ENCODE results near the gene ZCWPW1. TPM values are rescaled to one million over a fixed set of nuclear protein-coding genes. Genes with fewer than 3 reads are reported as not detected.
"Not testable (repeated sequence)": the region's sequence is repeated elsewhere in the genome, so short reads cannot be mapped to it uniquely, and the experiment has no call there.

The ZCWPW1 gene
- total RNA-seq, 1 donor from 2014 or later = 5.0 TPM

- Mint-ChIP-seq H3K27ac (ENCODE audit: unreplicated experiment) (no peak overlapping the region), H3K4me1 (ENCODE audit: unreplicated experiment) (peaks cover 3% of the 10 kb centered on the region), H3K4me3 (ENCODE audit: unreplicated experiment) (no peak overlapping the region), H3K36me3 (ENCODE audit: unreplicated experiment) (no peaks in the 10 kb centered on the region), H3K27me3 (ENCODE audit: unreplicated experiment) (no peaks in the 10 kb centered on the region), H3K9me3 (ENCODE audit: unreplicated experiment) (no peaks in the 10 kb centered on the region)
- TF ChIP-seq, protein P1, sequence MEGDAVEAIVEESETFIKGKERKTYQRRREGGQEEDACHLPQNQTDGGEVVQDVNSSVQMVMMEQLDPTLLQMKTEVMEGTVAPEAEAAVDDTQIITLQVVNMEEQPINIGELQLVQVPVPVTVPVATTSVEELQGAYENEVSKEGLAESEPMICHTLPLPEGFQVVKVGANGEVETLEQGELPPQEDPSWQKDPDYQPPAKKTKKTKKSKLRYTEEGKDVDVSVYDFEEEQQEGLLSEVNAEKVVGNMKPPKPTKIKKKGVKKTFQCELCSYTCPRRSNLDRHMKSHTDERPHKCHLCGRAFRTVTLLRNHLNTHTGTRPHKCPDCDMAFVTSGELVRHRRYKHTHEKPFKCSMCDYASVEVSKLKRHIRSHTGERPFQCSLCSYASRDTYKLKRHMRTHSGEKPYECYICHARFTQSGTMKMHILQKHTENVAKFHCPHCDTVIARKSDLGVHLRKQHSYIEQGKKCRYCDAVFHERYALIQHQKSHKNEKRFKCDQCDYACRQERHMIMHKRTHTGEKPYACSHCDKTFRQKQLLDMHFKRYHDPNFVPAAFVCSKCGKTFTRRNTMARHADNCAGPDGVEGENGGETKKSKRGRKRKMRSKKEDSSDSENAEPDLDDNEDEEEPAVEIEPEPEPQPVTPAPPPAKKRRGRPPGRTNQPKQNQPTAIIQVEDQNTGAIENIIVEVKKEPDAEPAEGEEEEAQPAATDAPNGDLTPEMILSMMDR (IDR thresholded peaks at IDR 0.05) = no peak
- no peak for DNase-seq (ENCODE audit: extremely low spot score, unreplicated experiment)
Observed at GRCh38 chr7:100452513-100452912, 24.0 kb upstream of the ZCWPW1 start.

GRCh38 chr7:100449190-100449795 lies 20.8 kb upstream of the ZCWPW1 start:
- no peaks in the 10 kb centered on the region for H3K27me3 Mint-ChIP-seq (ENCODE audit: unreplicated experiment)
- H3K9me3 Mint-ChIP-seq (ENCODE audit: unreplicated experiment) = no peaks in the 10 kb centered on the region
- H3K4me1 Mint-ChIP-seq (ENCODE audit: unreplicated experiment) = peaks cover 7% of the 10 kb centered on the region
- no peak overlapping the region for H3K4me3 Mint-ChIP-seq (ENCODE audit: unreplicated experiment)
- no peak overlapping the region for H3K27ac Mint-ChIP-seq (ENCODE audit: unreplicated experiment)
- TF ChIP-seq, protein P1 (IDR thresholded peaks at IDR 0.05) = no peak
- no peak for DNase-seq (ENCODE audit: extremely low spot score, unreplicated experiment)
- no peaks in the 10 kb centered on the region for H3K36me3 Mint-ChIP-seq (ENCODE audit: unreplicated experiment)

DNA sequence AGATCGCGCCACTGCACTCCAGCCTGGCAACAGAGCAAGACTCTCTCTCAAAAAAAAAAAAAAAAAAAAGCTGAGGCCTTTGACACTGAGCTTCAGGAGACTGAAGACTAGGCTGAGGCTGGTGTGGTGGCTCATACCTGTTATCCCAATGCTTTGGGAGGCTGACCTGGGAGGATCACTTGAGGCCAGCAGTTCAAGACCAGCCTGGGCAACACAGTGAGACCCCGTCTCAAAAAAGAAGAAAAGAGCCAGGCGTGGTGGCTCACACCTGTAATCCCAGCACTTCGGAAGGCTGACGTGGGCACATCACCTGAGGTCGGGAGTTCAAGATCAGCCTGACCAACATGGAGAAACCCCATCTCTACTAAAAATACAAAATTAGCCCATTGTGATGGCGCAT lies 18.9 kb upstream of the ZCWPW1 start:
- not testable (repeated sequence) for H3K27me3 Mint-ChIP-seq (ENCODE audit: unreplicated experiment); H3K27ac Mint-ChIP-seq (ENCODE audit: unreplicated experiment); H3K9me3 Mint-ChIP-seq (ENCODE audit: unreplicated experiment); H3K36me3 Mint-ChIP-seq (ENCODE audit: unreplicated experiment); H3K4me1 Mint-ChIP-seq (ENCODE audit: unreplicated experiment); H3K4me3 Mint-ChIP-seq (ENCODE audit: unreplicated experiment); DNase-seq (ENCODE audit: extremely low spot score, unreplicated experiment)

GRCh38 chr7:100446040-100446439 lies 17.5 kb upstream of the ZCWPW1 start:
- no peak for DNase-seq (ENCODE audit: extremely low spot score, unreplicated experiment)
- H3K9me3 Mint-ChIP-seq (ENCODE audit: unreplicated experiment) = no peaks in the 10 kb centered on the region
- no peaks in the 10 kb centered on the region for H3K27me3 Mint-ChIP-seq (ENCODE audit: unreplicated experiment)
- peaks cover 8% of the 10 kb centered on the region for H3K4me1 Mint-ChIP-seq (ENCODE audit: unreplicated experiment)
- H3K27ac Mint-ChIP-seq (ENCODE audit: unreplicated experiment) = no peak overlapping the region
- no peak overlapping the region for H3K4me3 Mint-ChIP-seq (ENCODE audit: unreplicated experiment)
- H3K36me3 Mint-ChIP-seq (ENCODE audit: unreplicated experiment) = no peaks in the 10 kb centered on the region
- TF ChIP-seq, protein P1 (IDR thresholded peaks at IDR 0.05) = no peak

DNA sequence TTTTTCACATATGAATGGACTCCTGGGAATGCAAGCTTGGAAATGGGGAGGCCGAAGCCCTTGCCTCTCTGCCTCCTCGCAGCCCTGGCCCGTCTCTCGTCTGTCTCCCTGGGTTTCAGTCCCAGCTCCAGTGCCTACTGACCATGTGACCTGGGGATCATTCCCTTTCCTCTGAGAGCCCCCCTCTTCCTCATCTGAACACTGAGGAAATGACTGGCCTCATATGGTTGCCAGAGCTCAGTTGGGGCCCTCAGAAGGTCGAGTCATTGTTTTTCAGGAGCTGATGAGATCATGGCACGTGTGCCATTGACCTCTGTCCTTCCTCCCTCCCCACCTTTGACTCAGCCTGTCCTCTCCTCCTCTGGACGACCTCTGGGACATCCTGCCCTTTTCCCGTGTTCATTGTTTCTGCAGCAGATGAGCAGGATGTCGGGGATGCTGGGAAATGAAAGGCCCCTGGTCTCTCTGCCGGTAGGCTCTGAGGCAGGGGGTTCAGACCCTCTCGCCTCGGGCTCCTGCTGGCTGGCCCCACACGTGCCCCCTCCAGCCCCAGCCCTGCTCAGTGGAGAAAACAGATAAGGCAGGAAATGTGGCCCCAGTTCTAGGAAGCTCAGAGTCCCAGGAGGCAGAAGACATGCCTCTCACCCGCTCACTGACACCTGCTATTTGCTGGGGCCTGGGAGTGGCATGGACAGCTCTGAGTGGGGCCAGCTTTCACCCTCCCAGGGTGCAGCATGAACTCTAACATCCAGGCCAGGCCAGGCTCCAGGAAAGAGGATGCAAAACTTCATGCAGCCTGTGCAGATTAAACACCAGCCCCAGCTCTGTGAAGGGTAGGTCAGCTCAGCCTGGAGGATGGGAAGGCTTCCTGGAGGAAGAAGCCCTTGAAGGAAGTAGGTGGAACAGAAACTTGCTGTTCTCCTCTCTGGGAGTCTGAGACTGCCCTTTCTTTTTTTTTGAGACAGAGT lies 16.1 kb upstream of the ZCWPW1 start:
- H3K4me1 Mint-ChIP-seq (ENCODE audit: unreplicated experiment) = peaks cover 6% of the 10 kb centered on the region
- no peak overlapping the region for H3K4me3 Mint-ChIP-seq (ENCODE audit: unreplicated experiment)
- no peak for DNase-seq (ENCODE audit: extremely low spot score, unreplicated experiment)
- TF ChIP-seq, protein P1 (IDR thresholded peaks at IDR 0.05) = no peak
- no peaks in the 10 kb centered on the region for H3K27me3 Mint-ChIP-seq (ENCODE audit: unreplicated experiment)
- no peaks in the 10 kb centered on the region for H3K9me3 Mint-ChIP-seq (ENCODE audit: unreplicated experiment)
- no peak overlapping the region for H3K27ac Mint-ChIP-seq (ENCODE audit: unreplicated experiment)
- H3K36me3 Mint-ChIP-seq (ENCODE audit: unreplicated experiment) = no peaks in the 10 kb centered on the region
